ENCODE results near the gene WFS1. TPM values are rescaled to one million over a fixed set of nuclear protein-coding genes. Genes with fewer than 3 reads are reported as not detected.
A peak's percentile ranks its signal among the peaks of the same experiment; 100 is the strongest.

WFS1 gene
- total RNA-seq, 1 donor from 2014 or later, result 70.5 TPM

DNA sequence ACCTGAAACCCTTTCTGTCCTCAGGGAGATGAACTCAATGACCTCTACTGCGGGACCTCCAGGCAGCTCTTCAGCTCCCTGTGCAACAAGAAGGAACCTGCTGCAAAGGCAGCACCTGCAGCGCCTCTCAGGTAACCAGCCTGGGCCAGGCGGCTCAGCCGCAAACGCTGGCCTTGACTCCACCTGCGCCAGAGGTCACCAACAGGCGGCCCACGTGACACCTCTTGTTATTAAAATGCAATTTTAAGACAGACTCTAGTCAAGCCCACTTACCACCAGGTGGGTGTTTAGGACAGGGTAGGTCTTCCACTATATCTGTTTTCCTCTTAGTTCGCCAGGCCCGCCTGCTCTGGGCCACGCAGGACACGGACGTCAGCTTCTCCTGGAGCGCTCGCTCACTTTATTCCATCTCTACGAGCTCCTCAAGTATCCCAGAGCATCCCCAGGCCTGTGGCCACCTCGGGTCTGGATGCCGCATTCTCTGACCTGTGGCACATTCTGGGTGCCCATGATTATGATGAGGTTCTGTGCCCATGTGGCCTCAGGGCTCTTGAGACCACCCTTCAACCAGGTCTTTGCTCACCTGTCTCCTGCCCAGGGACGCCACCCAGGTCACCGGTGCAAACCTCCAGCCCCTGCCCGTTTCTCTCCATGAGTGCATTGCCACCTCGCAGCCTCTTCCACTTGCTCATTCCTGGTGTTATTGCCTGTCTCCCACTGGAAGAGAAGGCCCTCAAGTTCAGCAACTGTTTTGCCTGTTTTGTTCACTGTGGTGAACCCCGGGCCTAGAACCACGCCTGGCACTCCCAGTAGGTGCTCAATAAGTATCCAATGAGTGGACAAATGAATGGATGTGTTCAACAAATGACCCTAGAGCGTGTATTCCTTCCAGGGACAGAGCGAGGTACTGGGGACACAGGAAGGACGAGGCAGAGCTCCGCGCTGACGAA, 36.5 kb upstream of the WFS1 start:
- intact Hi-C loops (cut with micrococcal nuclease), result no loop called here
- no peak for ATAC-seq
- DNase-seq, result no peak

DNA sequence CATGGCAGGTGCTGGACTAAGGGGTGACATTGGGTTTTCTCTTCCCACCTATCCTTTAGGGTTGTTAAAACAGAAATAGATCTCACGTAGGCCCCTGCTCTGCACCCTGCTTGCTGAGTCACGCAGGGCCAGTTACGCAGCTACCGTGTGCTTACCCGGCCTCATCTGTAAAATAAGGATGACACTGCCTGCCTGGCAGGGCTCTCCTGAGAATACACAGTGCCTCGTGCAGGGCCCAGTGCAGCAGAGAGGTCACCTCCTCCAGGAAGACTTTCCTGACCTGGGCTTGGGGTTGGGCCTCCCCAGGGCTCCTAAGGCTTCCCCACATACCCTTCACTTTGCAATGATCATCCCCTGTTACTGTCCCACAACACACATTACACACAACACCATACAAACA, 35.7 kb upstream of the WFS1 start:
- ATAC-seq (no peak), DNase-seq (no peak)
- intact Hi-C loops (cut with micrococcal nuclease), result no loop called here

GRCh38 chr4:6235012-6235411, 34.6 kb upstream of the WFS1 start:
- no peak for ATAC-seq
- intact Hi-C loops (cut with micrococcal nuclease), result no loop called here

GRCh38 chr4:6235901-6236640, 33.6 kb upstream of the WFS1 start:
- no peak for DNase-seq
- ATAC-seq, result no peak
- intact Hi-C loops (cut with micrococcal nuclease), result no loop called here

More at GRCh38 chr4:6235012-6235411, 34.6 kb upstream of the WFS1 start:
- no peak for DNase-seq

GRCh38 chr4:6236816-6237390, 32.7 kb upstream of the WFS1 start:
- intact Hi-C loops (cut with micrococcal nuclease), result no loop called here
- no peak for DNase-seq
- no peak for ATAC-seq

DNA sequence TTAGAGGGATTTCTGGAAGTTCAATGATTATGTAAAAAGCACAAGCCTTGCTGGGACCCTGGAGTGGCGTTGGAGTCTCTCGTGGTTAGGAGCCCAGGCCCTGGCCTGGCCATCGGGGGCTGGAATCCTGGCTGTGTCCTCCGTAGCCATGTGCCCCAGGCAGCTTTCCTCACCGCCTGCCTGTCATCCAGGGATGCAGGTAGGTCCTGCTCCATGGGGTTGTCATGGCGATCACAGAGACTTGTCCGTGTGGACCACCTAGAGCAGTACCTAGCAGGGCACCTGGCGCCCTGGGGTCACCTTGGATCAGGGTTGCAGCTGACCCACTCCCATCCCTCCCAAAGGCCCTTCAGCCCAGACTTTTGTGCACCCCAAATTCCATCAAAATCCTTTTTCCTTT, 30.2 kb upstream of the WFS1 start:
- no peak for ATAC-seq
- intact Hi-C loops (cut with micrococcal nuclease), result no loop called here
- peak; percentile 12 for DNase-seq

- DNase-seq, result no peak
- no peak for ATAC-seq
- intact Hi-C loops (cut with micrococcal nuclease), result no loop called here
Observed at GRCh38 chr4:6239968-6240367, 29.7 kb upstream of the WFS1 start.

- intact Hi-C loops (cut with micrococcal nuclease), result no loop called here
- ATAC-seq, result no peak
- no peak for DNase-seq
Observed at GRCh38 chr4:6241062-6241845, 28.4 kb upstream of the WFS1 start.

DNA sequence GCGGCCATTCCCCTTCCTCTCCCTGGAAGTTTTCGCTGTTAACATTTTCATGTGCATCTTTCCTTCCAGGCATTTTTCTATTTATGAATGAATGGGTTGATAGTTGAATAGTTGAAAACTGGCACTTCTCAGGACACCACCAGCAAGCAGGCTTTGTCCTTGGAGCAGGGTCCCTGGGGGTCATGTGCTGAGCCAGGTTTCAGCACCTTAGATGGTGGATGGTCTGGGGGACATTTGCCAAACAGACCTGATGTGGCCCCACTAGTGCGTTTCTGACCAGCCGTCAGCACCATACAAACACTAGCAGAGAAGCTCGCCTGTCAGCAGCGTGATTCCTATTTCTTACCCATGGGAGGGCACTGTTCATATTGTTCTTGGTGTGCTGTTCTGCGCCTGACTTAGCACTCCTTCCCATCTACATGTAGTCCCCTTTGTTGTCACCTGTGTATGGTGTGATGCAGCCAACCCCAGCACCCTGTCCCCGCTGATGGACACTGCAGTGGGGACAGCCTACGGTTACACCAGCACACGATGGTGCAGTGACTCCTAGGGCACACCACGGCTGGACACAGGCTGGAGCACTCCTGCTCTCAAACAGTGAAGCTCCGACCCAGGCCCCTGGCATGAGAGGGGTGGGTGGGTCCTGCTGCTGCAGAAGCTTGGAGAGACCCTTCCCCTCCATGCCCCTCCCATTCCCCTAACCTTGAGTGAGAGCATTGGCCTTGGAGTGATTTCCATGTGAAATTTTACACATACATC, 27.2 kb upstream of the WFS1 start:
- no peak for DNase-seq
- no peak for ATAC-seq
- intact Hi-C loops (cut with micrococcal nuclease), result no loop called here

DNA sequence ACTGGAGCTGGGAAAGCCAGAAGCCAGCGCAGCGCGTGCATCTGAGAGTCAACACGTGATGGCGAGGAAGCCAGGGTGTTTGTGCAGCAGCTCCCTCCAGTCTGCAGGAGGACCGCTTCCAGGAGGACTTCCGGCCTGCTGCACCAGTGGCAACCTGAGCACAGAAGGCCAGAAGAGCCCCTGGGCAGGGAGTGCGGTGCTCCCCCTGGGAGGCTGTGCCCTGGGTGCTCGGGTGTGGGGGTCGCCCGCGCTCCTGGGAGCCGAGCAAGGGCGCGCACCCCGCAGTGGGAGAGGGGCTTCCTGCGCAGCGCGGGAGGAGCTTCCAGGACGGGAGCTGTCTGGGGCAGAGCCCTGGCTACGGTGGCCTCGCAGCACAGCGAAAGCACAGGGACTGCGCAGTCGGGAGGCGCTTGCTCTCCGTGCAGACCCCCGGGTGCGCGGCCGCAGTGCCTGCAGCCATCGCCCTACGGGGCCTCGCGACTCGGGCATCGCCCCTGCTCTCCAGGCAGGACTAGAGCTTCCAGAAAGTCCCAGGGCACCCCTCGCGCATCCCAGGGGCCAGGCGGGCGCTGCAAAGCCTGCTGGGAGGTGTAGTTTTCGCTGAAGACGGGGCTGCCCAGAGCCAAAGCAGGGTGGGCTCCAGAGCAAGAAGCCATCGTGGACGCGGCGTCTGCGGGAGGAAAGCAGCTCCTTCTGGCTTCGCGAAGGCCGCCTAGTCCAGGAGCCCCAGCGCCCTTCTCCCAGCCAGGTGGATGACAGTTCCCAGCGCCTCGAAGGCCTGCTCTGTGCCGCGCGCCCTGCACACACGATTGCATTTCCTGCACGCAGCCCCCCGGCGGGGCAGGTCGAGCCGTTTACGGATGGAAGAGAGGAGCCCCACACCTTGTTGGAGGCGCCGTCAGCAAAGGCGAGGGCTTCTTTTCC, 24.1 kb upstream of the WFS1 start:
- intact Hi-C loops (cut with micrococcal nuclease), result no loop called here
- peak; percentile 79 for ATAC-seq
- no peak for DNase-seq

GRCh38 chr4:6246170-6246634, 23.4 kb upstream of the WFS1 start:
- intact Hi-C loops (cut with micrococcal nuclease), result no loop called here
- ATAC-seq (no peak), DNase-seq (no peak)

GRCh38 chr4:6248394-6248793, 21.3 kb upstream of the WFS1 start:
- ATAC-seq (no peak), DNase-seq (no peak)
- intact Hi-C loops (cut with micrococcal nuclease), result no loop called here

- intact Hi-C loops (cut with micrococcal nuclease), result loop anchor here (1.0 kb wide), 1 partner anchor 77 kb away; no protein-coding TSS in a partner anchor
- DNase-seq (no peak), ATAC-seq (peak; percentile 51)
Observed at GRCh38 chr4:6250235-6250983, 19.2 kb upstream of the WFS1 start.

GRCh38 chr4:6250984-6251295, 18.7 kb upstream of the WFS1 start:
- ATAC-seq (no peak), DNase-seq (no peak)
- intact Hi-C loops (cut with micrococcal nuclease), result loop anchor here (1.0 kb wide), 1 partner anchor 76 kb away; no protein-coding TSS in a partner anchor

DNA sequence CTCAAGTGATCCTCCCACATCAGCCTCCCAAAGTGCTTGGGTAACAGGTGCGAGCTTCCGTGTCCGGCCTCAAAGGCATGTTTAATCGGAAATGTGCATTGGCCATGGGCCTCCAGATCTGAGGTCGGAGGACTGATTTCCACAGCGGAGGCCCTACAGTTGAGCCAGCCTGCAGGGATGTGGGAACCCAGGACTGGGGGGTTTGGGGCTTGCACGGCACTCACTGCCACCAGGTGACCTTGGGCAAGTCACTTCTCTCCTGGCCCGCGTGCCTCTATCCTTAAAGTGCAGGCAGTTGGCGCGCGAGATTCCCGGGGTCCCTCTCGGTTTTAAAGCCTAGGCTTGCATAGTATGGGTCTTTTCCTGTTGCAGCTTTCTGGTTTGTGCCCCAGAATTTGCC, 18.3 kb upstream of the WFS1 start:
- no peak for DNase-seq
- no peak for ATAC-seq
- intact Hi-C loops (cut with micrococcal nuclease), result no loop called here

DNA sequence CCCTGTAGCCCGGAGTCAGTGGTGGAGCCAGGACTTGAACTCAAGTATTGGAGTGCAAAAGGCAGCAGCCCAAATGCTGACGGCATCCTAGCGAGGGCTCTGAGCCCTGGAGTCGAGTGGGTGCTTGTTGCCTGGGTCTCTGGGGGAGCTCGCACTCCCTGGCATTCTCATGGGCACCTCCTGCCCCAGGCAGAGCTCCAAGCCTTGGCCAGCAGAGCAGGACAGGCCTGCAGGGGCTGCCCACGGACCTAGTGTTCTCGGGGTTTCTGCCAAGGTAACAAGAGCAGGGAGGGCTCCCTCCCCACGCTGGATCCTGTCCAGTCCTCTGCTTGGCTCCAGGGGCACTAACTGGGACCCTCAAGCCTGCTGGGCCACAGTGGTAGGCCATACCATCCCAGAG, 17.6 kb upstream of the WFS1 start:
- ATAC-seq, result no peak
- DNase-seq, result peak; percentile 18
- intact Hi-C loops (cut with micrococcal nuclease), result no loop called here

DNA sequence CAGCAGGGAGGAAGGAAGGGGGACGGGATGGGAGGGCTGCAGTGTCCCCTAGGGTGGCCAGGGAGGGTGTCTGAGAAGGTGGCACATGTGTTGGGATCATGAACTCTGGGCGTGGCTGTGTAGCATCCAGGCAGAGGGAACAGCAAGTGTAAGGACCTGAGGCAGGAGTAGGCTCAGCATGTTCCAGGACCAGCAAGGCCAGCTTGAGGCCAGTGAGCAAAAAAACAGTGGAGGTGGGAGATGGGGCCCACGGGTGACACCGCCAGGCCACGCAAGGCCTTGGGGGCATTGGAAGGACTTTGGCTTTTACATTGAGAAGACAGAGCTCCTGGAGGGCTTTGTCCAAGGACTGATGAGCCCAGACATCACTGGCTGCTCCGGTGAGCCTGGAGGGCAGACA, 16.5 kb upstream of the WFS1 start:
- ATAC-seq (no peak), DNase-seq (no peak)
- intact Hi-C loops (cut with micrococcal nuclease), result no loop called here

All from left ventricle myocardium superior (tissue), 1 donor.